HUES64 (cell line): ENCODE measurements around the gene KCNMB3.
"Not testable (repeated sequence)": the region's sequence is repeated elsewhere in the genome, so short reads cannot be mapped to it uniquely, and the experiment has no call there.

Source experiments
- H3K27ac ChIP-seq: 2 replicates; pipeline ENCODE4 v1.7.0; 2013; ENCODE audit warnings: low read depth, low read length, inconsistent platforms
- H3K27me3 ChIP-seq: 2 replicates; pipeline ENCODE4 v1.6.1; 2013; ENCODE audit warnings: mild to moderate bottlenecking, low read length; ENCODE audit not compliant: insufficient read depth
- H3K36me3 ChIP-seq: 2 replicates; pipeline ENCODE4 v1.6.1; 2013; ENCODE audit warnings: mild to moderate bottlenecking, low read length; ENCODE audit not compliant: insufficient read depth
- H3K4me1 ChIP-seq: 2 replicates; pipeline ENCODE4 v1.6.1; 2013; ENCODE audit warnings: mild to moderate bottlenecking, low read length, moderate library complexity; ENCODE audit not compliant: insufficient read depth
- H3K4me3 ChIP-seq: 2 replicates; pipeline ENCODE4 v1.5.1; 2013; ENCODE audit warnings: mild to moderate bottlenecking, low read length, moderate library complexity
- H3K9ac ChIP-seq: 2 replicates; pipeline ENCODE4 v1.6.1; 2013; ENCODE audit warnings: mild to moderate bottlenecking, low read depth, low read length
- H3K9me3 ChIP-seq: 2 replicates; pipeline ENCODE4 v1.6.1; 2013; ENCODE audit warnings: low read depth, low read length; ENCODE audit not compliant: insufficient read depth
- WGBS: fragments of 150-250, 120-280 bp; methylation state at CpG from one replicate; pipeline ENCODE4 v1.1.7; 2013; ENCODE audit warnings: missing lambda C conversion rate; 5-methylcytosine and 5-hydroxymethylcytosine counted together

Gene KCNMB3

DNA sequence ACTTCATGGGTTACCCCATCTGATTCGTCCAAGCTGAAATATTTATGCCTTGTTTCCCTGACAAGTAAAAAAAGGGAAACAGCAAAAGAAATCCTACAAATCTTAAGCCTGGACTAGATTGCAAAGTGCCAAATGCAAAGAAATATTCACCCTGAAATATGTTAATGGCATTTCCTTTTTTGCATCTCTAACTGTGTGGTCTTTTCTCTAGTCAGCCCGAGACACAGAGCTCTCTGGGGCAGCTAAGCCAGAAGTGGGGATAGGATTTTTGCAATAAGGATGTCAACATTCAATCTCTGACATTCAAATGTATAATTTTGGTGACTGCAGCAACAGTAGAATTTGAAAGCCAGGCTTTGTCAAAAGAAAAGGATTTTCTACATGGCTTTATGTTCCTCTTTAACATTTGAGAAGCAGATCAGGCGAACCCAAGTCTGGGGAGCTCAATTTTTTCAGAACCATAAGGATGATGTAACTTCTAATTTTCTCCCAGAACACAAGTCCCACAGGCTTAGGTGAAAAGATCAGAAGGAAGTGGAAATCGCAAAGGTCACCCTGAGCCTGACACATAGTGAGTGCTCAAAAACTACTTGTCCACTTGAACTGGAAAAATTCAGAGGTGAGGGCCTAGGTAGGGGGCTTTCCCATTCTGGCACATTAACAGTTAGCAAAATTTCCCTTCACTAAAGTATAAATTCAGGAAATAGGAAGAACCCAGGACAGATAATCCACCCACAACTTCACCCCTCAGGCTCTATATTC is 28.2 kb upstream of the KCNMB3 start:
- 78% methylated on average over 4 of the region's 4 CpGs for WGBS
- Histone ChIP-seq H3K9ac (no peak overlapping the region), H3K36me3 (no peaks in the 10 kb centered on the region), H3K4me1 (peaks cover 6% of the 10 kb centered on the region; the same call in 1 of the 2 replicates), H3K4me3 (no peak overlapping the region), H3K9me3 (no peaks in the 10 kb centered on the region), H3K27ac (no peak overlapping the region), H3K27me3 (no peaks in the 10 kb centered on the region)

DNA sequence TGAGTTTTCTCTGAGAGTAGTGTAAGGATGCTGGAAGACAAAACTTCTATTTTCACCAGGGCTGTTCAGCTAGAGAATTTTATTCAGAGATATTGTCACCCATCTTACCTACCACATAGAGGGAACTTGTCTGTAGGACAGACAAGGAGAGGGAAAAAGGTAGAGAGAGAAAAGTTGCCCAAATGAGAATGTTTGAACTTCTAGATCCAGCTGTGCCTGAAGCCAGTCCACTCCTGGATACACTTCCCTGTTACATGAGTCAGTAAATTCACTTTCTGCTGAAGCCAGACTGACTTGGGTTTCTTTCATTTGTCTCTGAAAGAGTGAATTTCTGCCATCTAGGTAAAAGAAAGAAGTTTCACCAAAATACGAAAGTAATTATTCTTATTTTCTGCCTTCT is 27.2 kb upstream of the KCNMB3 start:
- H3K27me3 ChIP-seq, result no peaks in the 10 kb centered on the region
- WGBS, result 89% methylated on average over 1 of the region's 1 CpG

DNA sequence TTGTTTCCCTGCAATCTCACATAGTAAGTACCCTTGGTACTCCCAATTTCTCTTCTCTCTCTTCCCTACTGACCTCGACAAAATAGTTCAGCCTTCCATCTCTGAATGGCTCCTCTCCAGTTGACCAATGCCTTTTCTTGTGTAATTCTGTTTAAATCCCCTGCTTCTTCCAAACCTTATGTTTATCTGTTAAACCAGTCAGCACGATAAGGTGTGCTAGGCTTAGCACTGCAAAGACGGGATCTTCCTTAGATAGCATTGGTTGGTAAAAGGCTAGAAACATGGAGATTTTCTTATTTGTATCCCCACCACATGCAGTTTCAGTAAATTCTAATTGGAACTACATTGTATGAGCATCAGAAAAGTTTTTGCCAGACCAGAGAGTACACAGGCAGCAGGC is 25.8 kb upstream of the KCNMB3 start:
- Histone ChIP-seq H3K27ac (no peak overlapping the region), H3K4me1 (peaks cover 6% of the 10 kb centered on the region; the same call in 1 of the 2 replicates), H3K27me3 (no peaks in the 10 kb centered on the region), H3K36me3 (no peaks in the 10 kb centered on the region), H3K9ac (no peak overlapping the region), H3K4me3 (no peak overlapping the region), H3K9me3 (no peaks in the 10 kb centered on the region)
- 77% methylated on average over 3 of the region's 3 CpGs for WGBS

More for the DNA sequence above, 27.2 kb upstream of the KCNMB3 start:
- peaks cover 6% of the 10 kb centered on the region; the same call in 1 of the 2 replicates for H3K4me1 ChIP-seq
- no peaks in the 10 kb centered on the region for H3K36me3 ChIP-seq
- no peak overlapping the region for H3K9ac ChIP-seq
- no peak overlapping the region for H3K27ac ChIP-seq
- no peaks in the 10 kb centered on the region for H3K9me3 ChIP-seq
- H3K4me3 ChIP-seq, result no peak overlapping the region

DNA sequence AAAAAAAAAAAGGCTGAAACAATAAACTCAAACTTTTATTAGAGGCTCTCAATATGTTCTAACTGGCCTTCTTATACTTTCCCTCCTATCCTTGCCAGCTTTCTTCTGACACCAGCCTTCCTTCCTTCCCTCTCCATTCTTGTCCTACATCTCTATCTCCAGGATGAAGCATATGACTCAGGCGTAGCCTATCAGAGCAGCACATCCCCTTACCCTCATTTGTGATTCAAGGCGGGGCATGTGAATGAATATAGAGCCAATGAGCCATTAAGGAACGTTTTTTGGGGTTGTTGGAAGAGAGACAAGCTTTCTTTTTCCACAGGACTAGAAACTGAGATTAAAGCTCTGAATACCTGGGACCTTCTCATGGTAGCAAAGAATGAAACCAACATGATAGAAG is 25.1 kb upstream of the KCNMB3 start:
- Histone ChIP-seq H3K4me1 (peaks cover 6% of the 10 kb centered on the region; the same call in 1 of the 2 replicates), H3K27me3 (no peaks in the 10 kb centered on the region), H3K9ac (no peak overlapping the region), H3K36me3 (no peaks in the 10 kb centered on the region), H3K27ac (no peak overlapping the region), H3K9me3 (no peaks in the 10 kb centered on the region), H3K4me3 (no peak overlapping the region)
- WGBS, result 86% methylated on average over 3 of the region's 3 CpGs

DNA sequence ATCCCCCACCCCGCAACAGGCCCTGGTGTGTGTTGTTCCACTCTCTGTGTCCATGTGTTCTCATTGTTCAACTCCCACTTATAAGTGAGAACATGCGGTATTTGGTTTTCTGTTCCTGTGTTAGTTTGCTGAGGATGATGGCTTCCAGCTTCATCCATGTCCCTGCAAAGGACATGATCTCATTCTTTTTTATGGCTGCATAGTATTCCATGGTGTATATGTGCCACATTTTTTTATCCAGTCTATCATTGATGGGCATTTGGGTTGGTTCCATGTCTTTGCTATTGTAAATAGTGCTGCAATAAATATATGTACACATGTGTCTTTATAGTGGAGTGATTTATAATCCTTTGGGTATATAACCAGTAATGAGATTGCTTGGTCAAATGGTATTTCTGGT is 23.5 kb upstream of the KCNMB3 start:
- 100% methylated on average over 2 of the region's 2 CpGs for WGBS
- H3K36me3 ChIP-seq, H3K9ac ChIP-seq, H3K9me3 ChIP-seq, H3K4me3 ChIP-seq, H3K27me3 ChIP-seq, H3K27ac ChIP-seq, H3K4me1 ChIP-seq: not testable (repeated sequence)

DNA sequence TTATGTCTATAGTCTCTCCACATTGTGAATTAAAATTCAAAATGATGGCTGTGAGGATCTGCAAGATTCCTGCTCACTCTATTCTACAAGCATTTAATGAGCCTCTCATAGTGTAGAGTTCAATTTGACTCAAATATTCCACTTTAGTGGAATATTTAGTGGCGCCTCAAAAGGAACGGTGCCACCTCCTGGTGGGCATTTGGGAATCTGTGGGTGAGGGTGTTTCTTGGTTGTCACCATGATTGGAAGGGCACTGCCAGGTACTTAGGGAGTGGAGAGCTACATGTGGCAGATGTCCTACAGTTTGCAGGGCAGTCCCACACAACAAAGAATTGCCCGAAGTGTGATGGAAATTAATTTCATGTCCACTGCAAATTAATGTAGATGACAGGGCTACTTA is 21.5 kb upstream of the KCNMB3 start:
- 96% methylated on average over 3 of the region's 3 CpGs for WGBS
- Histone ChIP-seq H3K4me1 (no peaks in the 10 kb centered on the region), H3K4me3 (no peak overlapping the region), H3K36me3 (no peaks in the 10 kb centered on the region), H3K27ac (no peak overlapping the region), H3K9ac (no peak overlapping the region), H3K27me3 (no peaks in the 10 kb centered on the region), H3K9me3 (no peaks in the 10 kb centered on the region)

DNA sequence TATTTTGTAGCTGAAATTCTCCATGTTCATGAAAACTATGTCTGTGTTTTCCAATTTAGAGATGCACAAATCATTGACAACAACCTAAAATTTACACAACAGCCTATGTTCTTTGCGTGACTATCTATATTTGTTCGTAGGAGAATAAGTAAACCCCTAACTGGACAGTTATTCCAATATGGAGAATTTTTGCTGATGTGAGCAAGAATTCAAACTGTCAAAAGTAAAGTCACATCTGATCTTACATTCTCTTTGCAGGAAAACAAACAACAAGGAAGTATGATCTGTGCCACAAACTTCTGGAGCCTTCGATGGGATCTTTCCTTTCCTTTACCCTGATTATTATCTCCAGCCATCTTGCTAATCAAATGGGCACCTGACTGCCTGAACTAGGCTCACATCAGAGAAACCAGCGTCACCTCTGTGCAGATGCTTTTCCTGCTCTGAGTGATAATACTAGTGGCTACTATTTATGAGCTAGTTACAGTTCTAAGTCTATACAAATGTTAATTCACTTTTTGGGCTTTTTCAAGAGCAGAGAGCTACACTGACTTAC is 18.3 kb upstream of the KCNMB3 start:
- Histone ChIP-seq H3K9ac (no peak overlapping the region), H3K36me3 (no peaks in the 10 kb centered on the region), H3K9me3 (no peaks in the 10 kb centered on the region), H3K4me3 (no peak overlapping the region), H3K4me1 (no peaks in the 10 kb centered on the region), H3K27me3 (0 out of 2 replicates have a peak, but pooled peaks cover 2% of the 10 kb centered on the region), H3K27ac (no peak overlapping the region)
- WGBS, result 91% methylated on average over 4 of the region's 4 CpGs

DNA sequence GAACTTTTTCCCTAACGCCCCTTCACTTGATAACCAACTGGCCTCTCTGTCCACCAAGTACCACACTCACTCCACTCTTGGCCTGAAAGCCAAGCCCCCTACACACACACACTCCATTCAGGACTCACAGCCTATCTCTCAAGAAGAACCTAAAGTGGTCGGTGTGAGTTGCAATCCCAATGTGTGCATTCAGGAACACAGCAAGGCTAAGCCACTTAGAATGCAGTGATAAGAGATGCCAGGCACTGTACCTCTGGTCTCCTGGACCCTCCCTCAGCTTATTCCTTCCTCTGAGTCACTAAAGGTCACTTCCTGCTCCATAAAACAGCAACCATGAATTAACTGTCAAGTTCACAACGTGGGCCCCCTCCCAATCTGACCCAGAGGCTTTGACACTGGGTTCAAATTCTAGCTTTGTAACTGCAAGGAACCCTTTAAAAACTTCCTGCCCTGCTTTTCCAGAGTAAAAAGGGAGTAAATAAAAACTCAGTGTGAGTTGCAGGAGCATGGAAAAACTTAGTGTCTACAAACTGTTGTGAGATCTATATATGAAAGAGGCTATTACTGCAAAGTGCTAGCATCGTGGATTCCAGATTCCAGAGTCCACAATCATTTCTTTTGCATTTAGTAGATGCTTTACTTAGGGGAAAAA is 17.6 kb upstream of the KCNMB3 start:
- no peak overlapping the region for H3K9ac ChIP-seq
- H3K27me3 ChIP-seq, result 0 out of 2 replicates have a peak, but pooled peaks cover 2% of the 10 kb centered on the region
- H3K36me3 ChIP-seq, result no peaks in the 10 kb centered on the region
- H3K4me3 ChIP-seq, result no peak overlapping the region
- no peaks in the 10 kb centered on the region for H3K9me3 ChIP-seq
- 59% methylated on average over 3 of the region's 4 CpGs for WGBS
- no peak overlapping the region for H3K27ac ChIP-seq
- no peaks in the 10 kb centered on the region for H3K4me1 ChIP-seq

DNA sequence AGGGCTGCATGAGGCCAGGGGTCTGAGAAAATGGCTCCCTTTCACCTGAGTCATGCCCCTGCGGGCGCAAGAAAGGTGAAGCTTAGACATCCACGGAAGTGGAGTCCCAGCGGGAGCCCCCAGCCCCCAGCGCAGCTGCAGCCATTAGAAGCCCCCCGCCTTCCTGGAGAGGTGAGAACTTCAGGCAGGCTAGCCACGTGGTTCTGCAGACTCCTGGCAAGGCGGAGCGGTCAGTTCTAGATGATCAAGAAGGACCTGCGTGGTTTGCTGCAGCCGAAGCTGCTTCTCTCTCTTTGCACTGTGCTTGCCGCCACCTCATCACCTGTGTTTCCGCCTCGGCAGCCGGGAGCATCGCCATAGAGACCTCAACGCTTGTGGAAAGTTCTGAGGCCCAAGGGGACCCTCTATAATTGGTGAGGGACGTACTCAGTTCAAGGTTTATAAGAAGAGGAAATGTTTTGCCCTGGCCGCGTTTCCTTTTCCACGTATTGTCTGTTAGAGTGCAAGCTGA is 15.8 kb upstream of the KCNMB3 start:
- no peaks in the 10 kb centered on the region for H3K9me3 ChIP-seq
- H3K27me3 ChIP-seq, result 0 out of 2 replicates have a peak, but pooled peaks cover 2% of the 10 kb centered on the region
- WGBS, result 93% methylated on average over 21 of the region's 21 CpGs
- H3K4me3 ChIP-seq, result no peak overlapping the region
- H3K9ac ChIP-seq, result no peak overlapping the region
- no peak overlapping the region for H3K27ac ChIP-seq
- H3K36me3 ChIP-seq, result no peaks in the 10 kb centered on the region
- no peaks in the 10 kb centered on the region for H3K4me1 ChIP-seq

DNA sequence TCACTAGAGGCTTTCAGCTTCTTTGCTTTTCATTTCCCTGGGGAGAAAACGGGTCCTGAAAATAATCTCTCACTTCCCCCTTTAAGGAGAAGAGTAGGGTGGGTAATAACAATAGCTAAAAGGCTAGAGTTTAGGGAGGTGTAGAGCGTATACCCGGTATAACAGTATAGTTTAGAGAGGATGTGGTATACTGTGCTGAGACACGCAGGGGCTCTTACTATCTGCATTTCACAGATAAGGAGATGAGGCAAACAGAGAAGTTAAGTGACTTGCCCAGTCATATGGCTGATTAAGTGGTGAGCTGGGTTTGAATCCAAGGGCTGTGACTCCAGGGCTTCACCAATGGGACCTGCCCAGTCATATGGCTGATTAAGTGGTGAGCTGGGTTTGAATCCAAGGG is 15.0 kb upstream of the KCNMB3 start:
- H3K36me3 ChIP-seq, result no peaks in the 10 kb centered on the region
- H3K9me3 ChIP-seq, result no peaks in the 10 kb centered on the region
- H3K27ac ChIP-seq, result no peak overlapping the region
- 95% methylated on average over 3 of the region's 4 CpGs for WGBS
- peaks cover 5% of the 10 kb centered on the region for H3K27me3 ChIP-seq
- H3K4me1 ChIP-seq, result no peaks in the 10 kb centered on the region
- H3K9ac ChIP-seq, result no peak overlapping the region
- H3K4me3 ChIP-seq, result no peak overlapping the region

DNA sequence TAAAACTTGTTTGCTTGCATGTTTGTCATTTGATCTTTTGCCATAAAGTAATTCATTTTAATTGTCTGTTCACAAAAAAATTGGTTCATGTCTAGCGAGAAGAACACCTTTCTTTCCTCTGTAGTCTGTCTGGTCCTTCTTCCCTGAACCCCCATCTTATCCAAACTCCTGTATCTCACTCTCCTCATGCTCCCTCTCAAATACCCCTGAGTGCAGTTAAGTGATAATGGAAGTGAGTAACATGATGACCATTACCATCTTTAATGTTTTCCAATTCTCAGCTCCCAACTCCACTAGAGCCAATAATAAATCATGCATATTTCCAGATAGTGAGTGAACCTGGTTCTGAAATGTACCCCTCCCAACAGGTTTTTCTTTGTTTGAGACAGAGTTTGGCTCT is 14.2 kb upstream of the KCNMB3 start:
- Histone ChIP-seq H3K27me3 (peaks cover 11% of the 10 kb centered on the region), H3K4me3 (no peak overlapping the region), H3K4me1 (no peaks in the 10 kb centered on the region), H3K36me3 (no peaks in the 10 kb centered on the region), H3K9ac (no peak overlapping the region), H3K27ac (no peak overlapping the region), H3K9me3 (0 out of 2 replicates have a peak, but pooled peaks cover 3% of the 10 kb centered on the region)
- 94% methylated on average over 1 of the region's 1 CpG for WGBS
